HG03196 (cell line): Measurements from ENCODE around the gene SCUBE2.

Experiments used
- ATAC-seq: cut with Tn5 transposase; IDR thresholded peaks from one replicate; pipeline ENCODE4 v1.9.1; 2021; ENCODE audit not compliant: unreplicated experiment

Gene SCUBE2

DNA sequence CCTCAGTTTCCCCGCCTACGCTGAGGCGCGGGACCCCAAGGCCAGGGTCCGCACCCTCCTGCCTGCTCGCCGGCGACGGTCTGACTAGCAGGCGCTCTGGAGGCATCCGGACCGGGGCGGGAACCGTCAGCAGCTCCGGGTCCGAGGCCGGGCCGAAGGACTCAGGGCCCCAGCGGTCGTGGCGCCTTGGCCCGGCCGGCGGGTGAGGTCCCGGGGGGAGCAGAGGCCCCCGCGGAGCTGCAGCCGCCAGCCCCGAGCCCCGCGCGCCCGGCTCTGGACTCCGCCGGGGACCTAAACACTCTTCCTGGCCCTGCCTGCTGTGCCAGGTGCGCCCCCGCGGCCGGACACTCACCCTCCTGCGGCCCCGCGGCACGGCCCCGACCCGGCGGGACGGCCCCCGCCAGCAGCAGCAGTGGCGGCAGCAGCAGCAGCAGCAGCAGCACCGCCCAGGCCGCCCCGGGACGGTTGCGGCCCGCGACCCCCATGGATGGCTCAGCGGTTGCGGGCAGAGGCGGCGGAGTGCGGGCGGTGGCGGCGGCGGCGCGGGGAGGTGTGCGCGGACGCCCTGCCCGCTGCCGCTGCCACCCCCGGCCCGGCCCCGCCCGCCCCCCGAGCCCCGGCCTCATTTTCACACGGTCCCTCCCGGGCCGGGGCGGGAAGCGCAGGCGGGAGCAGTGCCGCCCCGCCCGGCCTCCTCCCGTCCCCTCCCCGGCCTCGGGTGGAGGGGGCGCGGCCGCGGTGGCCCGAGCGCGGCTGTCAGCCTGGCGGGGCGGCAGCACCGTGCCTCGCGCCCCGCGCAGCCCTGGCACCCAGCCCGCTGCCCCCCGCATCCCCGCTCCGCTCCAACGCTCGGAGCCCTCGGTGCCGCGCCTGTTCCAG is at the start of gene SCUBE2:
SCUBE2 (minus strand) TSS at position 556 of the 879 bp plus-strand sequence; CDS start at position 485, 71 bp downstream.
- no peak for ATAC-seq

DNA sequence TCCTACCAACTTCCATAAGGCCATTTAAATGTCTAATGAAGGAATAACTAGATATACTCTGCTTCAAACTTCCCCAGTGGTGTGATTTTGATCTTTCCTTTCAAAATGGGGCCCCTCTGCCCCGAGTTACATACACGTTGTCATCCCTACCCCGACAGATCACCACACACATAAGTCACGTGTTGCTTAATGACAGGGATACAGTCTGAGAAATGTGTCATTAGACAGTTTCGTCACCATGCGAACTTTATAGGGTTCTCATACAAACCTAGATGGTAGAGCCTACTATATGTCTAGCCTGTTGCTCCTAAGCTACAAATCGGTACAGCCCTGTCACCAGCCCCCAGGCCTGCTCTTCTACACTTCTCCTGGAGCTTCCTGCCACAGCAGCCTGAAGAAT is 49.8 kb upstream of the SCUBE2 start:
- ATAC-seq, result no peak

DNA sequence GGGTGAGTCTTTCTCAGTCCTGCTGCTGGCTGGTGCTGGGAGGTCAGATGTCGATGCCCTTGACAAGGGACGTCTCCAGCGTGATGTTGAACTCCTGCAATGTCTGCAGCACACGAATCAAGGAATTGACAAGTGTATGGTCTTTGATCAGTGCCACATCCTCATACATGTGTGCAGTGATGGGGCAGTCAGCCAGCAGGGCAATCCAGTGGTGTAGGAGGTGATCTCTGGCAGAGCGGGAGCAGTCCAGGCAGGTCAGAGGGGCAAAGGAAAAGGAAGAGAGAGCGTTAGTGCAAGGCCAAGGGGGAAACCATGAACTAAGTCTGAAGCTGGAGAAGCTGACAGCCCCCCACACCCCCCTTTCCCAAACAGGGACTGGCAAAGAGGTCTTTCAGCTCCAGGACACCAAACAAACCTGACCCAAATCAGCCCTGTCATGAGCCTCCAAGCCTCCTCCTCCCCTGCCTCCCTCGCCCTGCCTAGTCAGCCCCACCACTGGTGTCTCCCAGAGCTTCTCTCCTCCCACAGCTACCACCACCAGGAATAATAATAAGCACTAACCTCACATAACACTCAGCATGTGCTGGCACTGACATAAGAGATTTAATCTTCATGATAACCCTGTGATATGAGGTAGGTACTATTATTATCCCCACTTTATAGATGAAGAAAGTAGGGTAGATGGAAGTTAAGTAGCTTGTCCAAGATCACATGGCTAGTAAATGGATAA is 48.4 kb upstream of the SCUBE2 start:
- ATAC-seq, result no peak

DNA sequence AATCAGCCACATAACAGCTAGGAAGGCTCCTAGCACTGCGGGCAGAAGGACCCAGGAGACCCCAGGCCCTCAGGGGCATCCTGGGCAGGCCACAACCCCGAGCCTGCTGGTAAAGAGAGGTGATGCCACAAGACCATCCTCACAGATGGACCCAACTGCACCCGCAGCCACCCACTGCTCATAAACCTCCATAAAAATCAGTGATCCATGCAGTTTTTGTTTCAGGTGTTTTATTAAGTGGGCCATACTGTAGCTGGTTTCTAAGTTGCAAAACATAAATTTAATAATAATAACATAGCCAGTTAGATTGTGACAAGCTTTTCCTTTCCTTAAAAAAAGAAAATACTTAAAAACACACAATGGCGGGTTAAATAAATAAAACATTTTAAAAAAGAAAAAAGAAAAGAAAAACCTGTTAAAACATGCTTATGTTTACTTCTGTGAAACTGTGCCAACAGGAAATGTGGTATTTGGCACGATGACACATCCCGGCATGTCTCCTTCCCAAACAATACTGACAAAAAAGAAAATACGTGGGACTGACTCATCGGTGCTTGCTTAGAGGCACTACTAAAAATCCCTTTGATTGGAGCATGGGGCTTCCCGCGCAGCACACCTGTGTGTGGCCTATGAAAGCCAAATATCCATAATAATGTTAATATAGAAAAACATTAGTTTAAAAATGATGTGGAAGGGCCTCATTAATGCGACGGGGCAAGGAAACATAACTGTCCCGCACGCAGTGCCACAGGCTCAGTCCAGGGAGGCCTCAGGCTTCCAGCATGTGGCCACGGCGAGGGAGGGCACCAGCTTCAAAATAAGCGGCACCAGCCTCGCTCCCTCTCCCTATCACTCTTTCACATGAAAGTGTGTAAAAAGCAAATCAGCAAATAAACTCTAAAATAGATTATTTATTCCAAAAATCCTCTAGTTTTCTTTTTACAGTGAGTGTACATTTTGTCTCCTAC is 47.5 kb upstream of the SCUBE2 start:
- ATAC-seq, result no peak

DNA sequence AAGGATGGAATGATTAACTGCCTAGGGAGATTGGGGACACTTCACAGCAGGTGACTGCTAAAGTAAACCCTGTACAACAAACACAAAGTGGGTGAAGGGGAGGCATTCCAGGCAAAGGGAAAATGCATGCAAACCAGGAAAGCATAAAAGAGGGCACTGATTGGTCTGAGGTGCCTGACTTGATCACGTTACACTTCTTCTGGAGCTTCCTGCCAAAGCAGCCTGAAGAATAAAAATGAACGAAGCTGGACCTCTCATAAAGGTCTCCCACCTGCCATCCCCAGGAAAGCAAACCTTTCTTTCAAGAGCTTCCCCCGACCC is 46.7 kb upstream of the SCUBE2 start:
- no peak for ATAC-seq

DNA sequence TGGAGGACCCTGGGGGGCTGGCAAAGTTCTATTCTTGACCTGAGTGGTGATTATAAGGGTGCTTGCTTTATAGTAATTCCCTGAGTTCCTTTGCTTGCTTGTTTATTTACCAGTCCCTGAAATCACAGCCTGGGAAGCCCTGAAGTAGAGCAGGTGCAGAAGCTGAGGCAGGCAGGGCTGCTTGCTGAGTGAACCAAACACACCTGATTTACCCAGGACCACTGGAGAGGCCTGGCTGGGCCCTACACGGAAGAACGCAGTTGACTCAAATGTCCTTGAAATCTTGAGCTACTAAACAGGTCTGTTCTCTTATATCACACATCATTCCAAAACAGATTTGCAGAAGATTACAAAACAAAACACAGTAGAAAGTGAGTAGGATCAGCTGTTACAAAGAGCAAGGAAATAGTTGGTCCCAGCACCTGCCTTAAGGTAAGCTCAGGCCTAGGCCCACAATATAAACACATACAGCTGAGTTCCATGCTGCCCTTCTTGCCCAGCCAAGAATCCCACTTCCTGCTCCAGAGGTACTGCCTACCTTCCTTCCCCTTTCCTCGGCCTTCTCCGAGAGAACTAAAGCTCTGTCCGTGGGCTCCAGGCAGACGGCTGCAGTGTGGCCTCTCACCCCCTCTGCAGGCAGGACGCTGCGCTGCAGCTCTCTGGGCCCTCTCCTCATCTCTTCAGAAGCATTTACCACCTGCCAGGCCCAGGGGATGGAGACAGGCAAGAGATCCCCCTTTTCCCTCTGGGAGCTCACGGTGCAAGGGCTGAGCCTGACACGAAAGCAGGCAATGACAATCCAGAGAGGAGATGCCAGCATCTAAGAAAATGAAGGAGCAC is 46.1 kb upstream of the SCUBE2 start:
- ATAC-seq, result peak; percentile 77

DNA sequence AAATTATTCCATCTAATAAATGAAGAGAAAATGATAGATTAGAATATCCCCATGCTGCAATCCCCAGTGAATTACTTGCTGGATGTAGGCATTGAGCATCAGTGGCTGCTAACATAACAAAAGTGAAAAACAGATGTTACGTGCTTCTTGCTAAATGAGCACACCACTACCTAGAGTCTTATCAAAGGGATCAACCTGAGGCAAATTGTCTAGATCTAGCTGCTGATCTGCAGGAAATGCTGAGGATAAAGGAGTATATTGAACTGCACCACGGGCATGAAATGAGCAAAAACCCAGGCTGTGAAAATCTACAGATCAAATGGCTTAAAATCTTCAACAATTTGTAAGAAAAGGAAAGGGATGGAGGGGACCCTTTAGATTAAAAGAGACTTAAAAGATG is 45.3 kb upstream of the SCUBE2 start:
- ATAC-seq, result no peak

DNA sequence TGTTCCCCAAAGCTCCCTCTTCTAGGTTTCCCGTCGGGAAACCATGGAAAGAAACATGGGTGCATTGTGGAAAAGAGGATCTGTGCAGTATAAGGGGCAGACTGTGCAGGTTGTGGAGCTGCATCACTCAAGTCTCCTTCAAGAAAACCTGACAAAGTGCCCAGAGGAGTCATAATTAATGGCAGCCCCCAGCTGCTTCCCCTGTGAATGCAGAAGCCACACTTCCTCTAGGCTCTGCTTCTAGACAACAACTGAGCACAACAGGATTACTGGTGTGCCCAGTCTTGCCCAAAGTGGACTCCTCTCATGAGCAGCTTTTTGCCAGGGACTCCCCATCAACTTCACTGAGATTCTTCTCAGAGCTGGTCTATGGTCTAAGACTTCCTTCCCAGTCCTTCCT is 42.6 kb upstream of the SCUBE2 start:
- ATAC-seq, result no peak

DNA sequence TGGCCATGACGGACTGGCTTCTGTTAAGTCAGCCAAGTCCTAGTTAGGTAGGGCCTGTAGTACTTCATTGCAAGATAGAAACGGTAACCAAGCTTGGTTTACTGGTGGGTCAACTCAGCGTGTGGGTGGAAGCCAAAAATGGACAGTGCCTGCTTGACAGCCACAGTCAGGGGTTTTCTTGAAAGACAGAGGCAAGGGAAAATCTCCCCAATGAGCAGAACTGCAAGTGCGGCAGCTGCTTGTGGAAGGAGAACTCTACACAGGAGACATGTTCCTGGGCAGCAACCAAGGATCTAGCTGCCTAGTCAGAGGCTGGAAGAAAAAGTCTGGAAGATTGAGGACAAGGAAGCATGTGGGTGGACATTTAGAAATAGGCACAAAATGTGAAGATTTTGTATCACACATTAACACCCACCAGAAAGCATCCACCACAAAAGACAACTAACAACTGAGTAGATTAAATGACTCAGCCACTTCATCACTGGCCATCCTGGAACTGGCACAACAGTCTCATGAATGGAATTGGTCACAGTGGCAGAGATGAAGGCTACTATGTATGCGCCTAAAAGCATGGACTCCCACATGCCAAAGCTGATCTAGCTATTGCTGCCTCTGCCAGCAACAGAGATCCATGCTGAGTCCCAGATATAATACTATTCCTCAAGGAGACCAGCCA is 40.9 kb upstream of the SCUBE2 start:
- no peak for ATAC-seq

DNA sequence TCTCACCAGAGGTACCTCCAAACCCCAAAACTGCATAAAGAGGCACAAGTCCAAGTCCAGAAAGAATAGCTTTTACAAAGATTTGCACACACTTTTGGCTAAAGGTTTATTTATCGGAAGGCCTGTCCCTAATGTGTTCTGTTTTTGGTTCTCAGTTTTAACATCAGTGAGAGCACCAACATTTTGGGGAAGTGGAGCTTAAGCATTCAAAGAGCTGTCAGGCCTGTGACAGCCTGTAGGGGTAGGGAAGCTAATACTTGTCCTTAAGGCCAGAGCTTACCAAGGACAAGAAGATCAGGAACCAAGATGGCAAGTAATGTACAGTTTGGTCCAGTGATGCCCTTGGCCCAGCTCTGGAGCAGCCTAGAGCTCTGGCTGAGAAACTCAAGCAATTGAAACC is 38.9 kb upstream of the SCUBE2 start:
- no peak for ATAC-seq

DNA sequence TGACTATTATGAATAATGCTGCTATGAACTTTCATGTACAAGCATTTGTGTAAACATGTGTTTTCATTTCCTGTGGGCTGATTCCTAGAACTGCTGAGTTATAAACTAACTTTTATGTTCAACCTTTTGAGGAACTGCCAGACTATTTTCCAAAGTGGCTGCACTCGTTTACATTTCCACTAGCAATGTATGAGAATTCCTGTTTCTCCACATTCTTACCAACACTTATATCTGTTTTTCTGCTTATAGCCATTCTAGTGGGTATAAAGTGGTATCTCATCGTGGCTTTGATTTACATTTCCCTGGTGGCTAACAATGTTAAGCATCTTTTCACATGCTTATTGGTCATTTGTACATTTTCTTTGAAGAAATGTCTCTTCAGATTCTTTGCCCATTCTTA is 35.2 kb upstream of the SCUBE2 start:
- ATAC-seq, result no peak

DNA sequence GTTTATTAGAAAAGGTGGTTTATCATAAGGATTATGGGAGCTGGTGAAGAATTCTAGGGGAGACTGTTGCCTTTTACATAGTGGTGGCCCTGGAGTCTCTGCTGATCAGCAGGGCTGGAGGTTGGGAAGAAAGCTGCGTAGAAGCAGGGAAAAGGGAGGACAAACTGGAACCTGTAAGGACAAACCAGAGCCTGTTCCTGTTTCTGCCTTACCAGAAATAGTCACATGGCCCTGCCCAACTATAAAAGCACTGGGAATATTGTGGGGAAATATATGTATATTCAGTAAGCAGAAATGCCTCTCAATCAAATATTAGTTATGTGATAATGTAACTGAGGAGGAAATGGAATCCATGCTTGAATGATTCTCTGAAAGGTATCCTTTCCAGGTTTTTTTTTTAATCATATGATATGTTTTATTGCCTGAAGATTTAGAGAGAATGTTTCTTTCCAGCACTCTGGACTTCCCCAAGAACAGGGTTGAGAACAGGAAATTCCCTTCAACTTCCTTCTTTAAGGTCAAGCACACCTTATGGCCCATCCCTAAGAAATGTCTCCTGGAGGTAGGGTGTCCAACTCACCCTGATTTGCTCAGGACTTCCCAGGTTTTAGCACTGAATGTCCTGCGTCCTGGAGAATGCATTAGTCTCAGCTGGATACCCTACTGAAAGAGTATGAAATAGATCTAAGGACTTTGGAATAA is 33.9 kb upstream of the SCUBE2 start:
- no peak for ATAC-seq

DNA sequence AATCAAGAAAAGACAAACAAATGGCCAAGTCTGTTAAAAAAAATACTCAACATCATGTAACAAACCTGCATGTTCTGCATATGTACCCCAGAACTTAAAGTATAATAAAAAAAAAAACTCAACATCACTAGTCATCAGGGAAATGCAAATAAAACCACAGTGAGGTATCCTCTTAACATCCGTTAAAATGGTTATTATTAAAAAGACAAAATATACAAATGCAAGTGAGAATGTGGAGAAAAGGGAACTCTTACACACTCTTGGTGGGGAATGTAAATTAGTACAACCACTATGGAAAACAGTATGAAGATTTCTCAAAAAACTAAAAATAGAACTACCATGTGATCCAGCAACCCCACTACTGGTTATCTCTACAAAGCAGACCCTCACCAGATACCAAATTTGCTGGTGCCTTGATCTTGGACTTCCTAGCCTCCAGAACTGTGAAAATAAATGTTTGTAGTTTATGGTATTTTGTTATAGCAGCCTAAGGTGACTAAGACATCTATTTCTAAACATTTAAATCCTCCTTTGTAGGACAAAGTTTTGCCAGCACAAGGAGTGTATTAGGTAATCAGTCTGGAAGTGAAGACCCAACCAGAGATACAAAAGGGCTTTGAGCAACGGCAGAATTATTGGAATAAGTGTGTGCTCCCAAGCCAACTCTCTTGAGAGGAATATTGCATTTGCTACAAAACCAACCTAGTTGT is 32.4 kb upstream of the SCUBE2 start:
- ATAC-seq, result no peak

DNA sequence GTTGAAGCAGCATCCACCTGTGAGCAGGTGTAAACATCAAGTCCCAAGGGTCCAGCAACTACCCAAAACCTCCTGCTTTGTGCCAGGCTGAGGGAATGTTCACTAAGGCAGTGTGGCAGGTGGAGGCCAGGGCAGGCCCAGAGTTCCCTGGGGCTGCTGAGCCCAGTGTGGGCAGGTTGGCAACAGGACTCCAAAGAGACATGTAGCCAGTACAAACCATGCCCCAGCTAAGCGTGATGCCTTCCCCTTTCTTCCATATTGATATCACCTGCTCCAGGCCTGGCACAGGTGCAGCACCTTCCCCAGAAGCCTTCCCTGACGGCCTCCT is 30.0 kb upstream of the SCUBE2 start:
- no peak for ATAC-seq

DNA sequence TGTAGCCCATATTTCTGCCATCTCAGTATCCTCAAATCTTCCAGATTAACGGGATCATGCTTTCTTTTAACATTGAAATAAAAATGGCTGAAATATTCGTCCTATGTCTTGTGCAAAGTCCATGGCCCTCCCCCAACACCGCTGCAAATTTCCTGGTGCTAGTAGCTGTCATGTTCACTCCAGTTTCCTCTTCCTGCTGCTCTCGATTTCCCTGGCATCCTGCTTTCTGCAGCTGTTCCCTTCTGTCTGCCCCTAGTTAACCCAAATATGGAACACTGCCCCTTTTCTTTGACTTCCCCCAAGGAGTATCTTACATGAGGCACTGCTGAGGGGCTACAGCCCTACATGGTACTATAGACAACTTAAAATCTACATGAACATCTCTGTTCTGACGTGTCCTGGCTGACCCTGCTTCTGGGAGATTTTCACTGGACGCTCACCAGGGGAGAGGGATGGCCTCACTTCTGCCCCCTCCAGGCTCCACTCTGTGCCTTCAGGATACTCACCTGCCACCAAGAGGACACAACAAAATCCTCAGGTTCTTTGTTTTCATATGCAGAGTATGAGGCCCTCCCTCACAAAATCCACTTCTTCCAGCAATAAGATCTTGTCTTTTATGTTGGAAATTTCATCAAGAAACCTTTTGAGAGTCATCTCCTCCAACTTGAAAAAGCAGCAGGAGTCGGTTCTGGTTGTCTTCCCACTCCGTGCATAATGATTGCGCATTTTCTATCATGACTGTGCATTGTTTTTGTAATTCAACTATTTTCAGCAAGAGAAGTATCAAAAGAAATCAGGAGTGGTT is 29.5 kb upstream of the SCUBE2 start:
- no peak for ATAC-seq

DNA sequence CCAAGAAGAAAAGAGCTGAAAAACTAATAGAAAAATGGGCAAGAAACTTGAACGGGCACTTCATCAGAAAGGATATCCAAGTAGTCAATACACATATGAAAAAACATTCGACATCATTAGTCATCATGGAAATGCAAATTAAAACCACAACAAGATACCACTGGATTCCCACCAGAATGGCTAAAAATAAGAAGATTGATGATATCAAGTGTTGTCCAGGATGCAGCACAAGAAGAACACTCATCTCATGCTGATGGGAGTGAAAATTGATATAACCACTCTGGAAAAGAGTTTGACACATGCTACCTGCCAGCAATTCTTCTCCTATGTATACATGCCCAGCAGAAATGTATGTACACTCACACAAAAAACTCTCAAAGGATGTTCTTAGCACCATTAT is 26.9 kb upstream of the SCUBE2 start:
- ATAC-seq, result no peak

DNA sequence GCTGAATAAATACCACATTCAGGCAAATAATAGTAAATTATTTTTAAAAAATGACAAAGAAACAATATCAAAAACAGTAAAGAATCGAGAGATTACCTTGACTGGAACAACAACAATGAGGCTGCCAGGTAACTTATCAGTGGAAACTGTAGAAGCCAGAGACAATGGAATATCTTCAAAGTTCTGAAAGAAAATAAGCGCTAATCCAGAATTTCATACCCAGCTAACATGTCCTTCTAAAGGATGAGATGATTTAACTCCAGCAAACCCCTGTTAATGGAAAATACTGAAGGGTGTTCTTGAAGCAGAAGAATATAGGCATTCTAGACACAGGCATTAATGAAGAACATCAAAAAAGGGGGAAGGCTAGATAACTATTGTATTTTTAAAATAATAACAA is 20.7 kb upstream of the SCUBE2 start:
- no peak for ATAC-seq
